Peyer's patch (tissue), 4 donors: ENCODE measurements around the gene CMAS.
"Not testable (repeated sequence)": the region's sequence is repeated elsewhere in the genome, so short reads cannot be mapped to it uniquely, and the experiment has no call there.

ENCODE experiments used
- POLR2A ChIP-seq, 2 donors: fragments of 450-650 bp; IDR thresholded peaks; one replicate each; pipeline ENCODE4 v1.5.1; 2017; ENCODE audit warnings: antibody characterized with exemption in 2 of 2, mild to moderate bottlenecking in 2 of 2, moderate library complexity in 2 of 2
- TF ChIP-seq, protein P1 (sequence below), 6 experiments: fragments of 450-650 bp in 4 of 6; fragments of 200-600 bp in 2 of 6; sonication (generic) in 1 of 6; IDR thresholded peaks; one replicate each; pipeline ENCODE4 v1.5.1; 2017 to 2019; ENCODE audit warnings: antibody characterized with exemption in 6 of 6, mild to moderate bottlenecking in 3 of 6, moderate library complexity in 1 of 6

DNA sequence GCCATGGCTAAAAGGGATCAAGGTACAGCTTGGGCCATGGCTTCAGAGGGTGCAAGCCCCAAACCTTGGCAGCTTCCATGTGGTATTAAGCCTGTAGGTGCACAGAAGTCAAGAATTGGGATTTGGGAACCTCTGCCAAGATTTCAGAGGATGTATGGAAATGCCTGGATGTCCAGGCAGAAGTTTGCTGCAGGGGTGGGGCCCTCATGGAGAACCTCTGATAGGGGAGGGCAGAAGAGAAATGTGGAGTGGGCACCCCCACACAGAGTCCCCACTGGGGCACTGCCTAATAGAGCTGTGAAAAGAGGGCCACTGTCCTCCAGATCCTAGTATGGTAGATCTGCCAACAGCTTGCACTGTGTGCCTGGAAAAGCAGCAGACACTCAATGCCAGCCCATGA is 22.5 kb upstream of the CMAS start:
- TF ChIP-seq, protein P1, sequence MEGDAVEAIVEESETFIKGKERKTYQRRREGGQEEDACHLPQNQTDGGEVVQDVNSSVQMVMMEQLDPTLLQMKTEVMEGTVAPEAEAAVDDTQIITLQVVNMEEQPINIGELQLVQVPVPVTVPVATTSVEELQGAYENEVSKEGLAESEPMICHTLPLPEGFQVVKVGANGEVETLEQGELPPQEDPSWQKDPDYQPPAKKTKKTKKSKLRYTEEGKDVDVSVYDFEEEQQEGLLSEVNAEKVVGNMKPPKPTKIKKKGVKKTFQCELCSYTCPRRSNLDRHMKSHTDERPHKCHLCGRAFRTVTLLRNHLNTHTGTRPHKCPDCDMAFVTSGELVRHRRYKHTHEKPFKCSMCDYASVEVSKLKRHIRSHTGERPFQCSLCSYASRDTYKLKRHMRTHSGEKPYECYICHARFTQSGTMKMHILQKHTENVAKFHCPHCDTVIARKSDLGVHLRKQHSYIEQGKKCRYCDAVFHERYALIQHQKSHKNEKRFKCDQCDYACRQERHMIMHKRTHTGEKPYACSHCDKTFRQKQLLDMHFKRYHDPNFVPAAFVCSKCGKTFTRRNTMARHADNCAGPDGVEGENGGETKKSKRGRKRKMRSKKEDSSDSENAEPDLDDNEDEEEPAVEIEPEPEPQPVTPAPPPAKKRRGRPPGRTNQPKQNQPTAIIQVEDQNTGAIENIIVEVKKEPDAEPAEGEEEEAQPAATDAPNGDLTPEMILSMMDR (IDR thresholded peaks at IDR 0.05): not testable (repeated sequence)
- not testable (repeated sequence) for TF ChIP-seq POLR2A (IDR thresholded peaks at IDR 0.05)
